ENCODE data around the gene ELAVL3.
"Not testable (repeated sequence)": the region's sequence is repeated elsewhere in the genome, so short reads cannot be mapped to it uniquely, and the experiment has no call there.

Gene ELAVL3

DNA sequence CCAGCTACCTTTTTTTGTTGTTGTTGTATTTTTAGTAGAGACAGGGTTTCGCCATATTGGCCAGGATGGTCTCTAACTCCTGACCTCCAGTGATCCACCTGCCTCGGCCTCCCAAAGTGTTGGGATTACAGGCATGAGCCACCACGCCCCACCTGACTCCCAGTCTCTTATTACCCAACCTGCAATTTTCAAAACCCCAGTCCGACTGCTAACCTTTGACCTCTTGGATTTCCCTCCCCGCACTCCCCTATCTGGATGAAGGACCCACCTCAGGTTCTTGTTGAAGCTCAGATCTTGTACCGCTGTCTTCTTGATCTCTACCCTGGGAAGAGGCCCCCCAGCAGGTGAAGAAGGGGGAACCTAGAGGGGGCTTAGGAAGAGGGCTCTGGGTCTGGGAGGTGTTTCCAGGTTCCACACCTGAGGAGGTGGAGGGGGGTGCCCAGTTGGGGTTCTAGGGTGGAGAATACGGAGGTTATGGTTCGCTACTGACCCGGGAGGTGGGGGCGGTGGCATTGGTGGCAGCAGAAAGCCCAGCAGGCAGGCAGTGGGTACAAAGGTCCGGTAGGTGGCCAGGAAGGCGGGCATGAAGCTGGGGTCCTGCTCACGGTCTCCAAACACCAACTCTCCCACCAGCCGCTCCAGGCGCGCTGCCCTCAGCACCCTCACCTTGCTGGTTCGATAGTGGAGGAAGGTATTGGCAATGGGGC is 64.3 kb downstream of the ELAVL3 start:
- DNase-seq (ENCODE audit: low read depth, low spot score) = no peak
- TF ChIP-seq, protein P1, sequence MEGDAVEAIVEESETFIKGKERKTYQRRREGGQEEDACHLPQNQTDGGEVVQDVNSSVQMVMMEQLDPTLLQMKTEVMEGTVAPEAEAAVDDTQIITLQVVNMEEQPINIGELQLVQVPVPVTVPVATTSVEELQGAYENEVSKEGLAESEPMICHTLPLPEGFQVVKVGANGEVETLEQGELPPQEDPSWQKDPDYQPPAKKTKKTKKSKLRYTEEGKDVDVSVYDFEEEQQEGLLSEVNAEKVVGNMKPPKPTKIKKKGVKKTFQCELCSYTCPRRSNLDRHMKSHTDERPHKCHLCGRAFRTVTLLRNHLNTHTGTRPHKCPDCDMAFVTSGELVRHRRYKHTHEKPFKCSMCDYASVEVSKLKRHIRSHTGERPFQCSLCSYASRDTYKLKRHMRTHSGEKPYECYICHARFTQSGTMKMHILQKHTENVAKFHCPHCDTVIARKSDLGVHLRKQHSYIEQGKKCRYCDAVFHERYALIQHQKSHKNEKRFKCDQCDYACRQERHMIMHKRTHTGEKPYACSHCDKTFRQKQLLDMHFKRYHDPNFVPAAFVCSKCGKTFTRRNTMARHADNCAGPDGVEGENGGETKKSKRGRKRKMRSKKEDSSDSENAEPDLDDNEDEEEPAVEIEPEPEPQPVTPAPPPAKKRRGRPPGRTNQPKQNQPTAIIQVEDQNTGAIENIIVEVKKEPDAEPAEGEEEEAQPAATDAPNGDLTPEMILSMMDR (IDR thresholded peaks at IDR 0.05; ENCODE audit: insufficient read depth, low read length, missing control alignments) = no peak
- POLR2A ChIA-PET = no interaction called here
- no peak overlapping the region for H3K4me3 ChIP-seq (ENCODE audit: low read depth, low read length)
- CTCF ChIA-PET = interaction anchor here (0.8 to 1.6 kb wide), 4 partner anchors 9 to 33 kb away, joined by 3 to 6 read pairs (median 5); partner anchors contain the start of genes EPOR and PRKCSH

GRCh38 chr19:11414544-11414943 is 66.3 kb downstream of the ELAVL3 start:
- ChIA-PET POLR2A (no interaction called here), CTCF (interaction anchor here (1.4 to 4.5 kb wide), 2 partner anchors 28 to 34 kb away, joined by 4 to 13 read pairs; no protein-coding TSS in a partner anchor)
- TF ChIP-seq, protein P1 (IDR thresholded peaks at IDR 0.05; ENCODE audit: insufficient read depth, low read length, missing control alignments) = no peak
- no peak overlapping the region for H3K4me3 ChIP-seq (ENCODE audit: low read depth, low read length)
- DNase-seq (ENCODE audit: low read depth, low spot score) = no peak

DNA sequence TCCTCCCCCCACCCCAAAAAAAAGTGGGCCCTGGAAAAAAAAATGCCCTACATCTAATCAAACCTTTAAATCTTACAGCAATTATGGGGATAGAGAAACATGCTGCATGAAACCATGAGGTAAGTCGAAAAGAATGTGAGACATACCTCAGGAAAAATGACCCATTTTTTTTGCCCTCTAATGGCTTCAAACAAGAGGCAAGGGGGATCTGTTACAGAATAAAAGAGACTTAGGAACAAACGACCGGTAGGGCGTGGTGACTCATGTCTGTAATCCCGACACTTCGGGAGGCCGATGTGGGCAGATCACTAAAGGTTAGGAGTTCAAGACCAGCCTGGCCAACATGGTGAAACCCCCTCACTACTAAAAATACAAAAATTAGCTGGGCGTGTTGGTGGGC is 70.2 kb downstream of the ELAVL3 start:
- POLR2A ChIA-PET = no interaction called here
- no peak for DNase-seq (ENCODE audit: low read depth, low spot score)
- no peak overlapping the region for H3K4me3 ChIP-seq (ENCODE audit: low read depth, low read length)
- CTCF ChIA-PET = interaction anchor here (0.6 to 4.5 kb wide), 3 partner anchors 23 to 120 kb away, joined by 3 to 13 read pairs (median 3); no protein-coding TSS in a partner anchor
- TF ChIP-seq, protein P1 (IDR thresholded peaks at IDR 0.05; ENCODE audit: insufficient read depth, low read length, missing control alignments) = no peak

GRCh38 chr19:11408591-11408990 is 72.3 kb downstream of the ELAVL3 start:
- ChIA-PET POLR2A (no interaction called here), CTCF (interaction anchor here (1.3 kb wide), 1 partner anchor 26 kb away, joined by 3 read pairs; the partner anchor contains the start of gene ODAD3)
- no peak for DNase-seq (ENCODE audit: low read depth, low spot score)
- TF ChIP-seq, protein P1 (IDR thresholded peaks at IDR 0.05; ENCODE audit: insufficient read depth, low read length, missing control alignments) = no peak
- H3K4me3 ChIP-seq (ENCODE audit: low read depth, low read length) = no peak overlapping the region

DNA sequence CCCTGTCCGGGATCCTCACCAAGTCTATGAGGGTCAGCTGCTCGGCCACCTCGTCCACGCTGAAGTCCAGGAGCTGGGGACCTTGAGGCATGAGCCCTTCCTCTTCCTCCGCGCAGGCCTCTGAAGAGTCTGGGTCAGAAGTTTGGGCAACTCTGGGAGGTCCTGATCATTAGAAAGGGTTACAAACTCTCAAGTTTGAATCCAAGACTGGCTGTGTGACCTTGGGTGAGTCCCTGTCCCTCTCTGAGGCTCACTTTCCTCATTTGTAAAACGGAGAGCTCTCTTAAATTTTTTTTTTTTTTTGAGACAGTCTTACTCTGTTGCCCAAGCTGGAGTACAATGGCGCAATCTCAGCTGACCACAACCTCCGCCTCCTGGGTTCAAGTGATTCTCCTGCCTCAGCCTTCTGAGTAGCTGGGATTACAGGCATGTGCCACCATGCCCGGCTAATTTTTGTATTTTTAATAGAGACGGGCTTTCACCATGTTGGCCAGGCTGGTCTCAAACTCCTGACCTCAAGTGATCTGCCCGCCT is 74.1 kb downstream of the ELAVL3 start:
- not testable (repeated sequence) for DNase-seq (ENCODE audit: low read depth, low spot score); H3K4me3 ChIP-seq (ENCODE audit: low read depth, low read length)
- CTCF ChIA-PET = interaction anchor here (0.9 to 5.3 kb wide), 10 partner anchors 9 to 132 kb away, joined by 3 to 42 read pairs (median 4); partner anchors contain the start of gene TSPAN16
- POLR2A ChIA-PET = interaction anchor here (0.8 kb wide), 1 partner anchor 32 kb away, joined by 3 read pairs; the partner anchor contains the start of gene SWSAP1

- TF ChIP-seq, protein P1 (IDR thresholded peaks at IDR 0.05; ENCODE audit: insufficient read depth, low read length, missing control alignments) = peak; percentile 58
- DNase-seq (ENCODE audit: low read depth, low spot score) = no peak
- POLR2A ChIA-PET = no interaction called here
- CTCF ChIA-PET = interaction anchor here (0.7 to 5.3 kb wide), 11 partner anchors 14 to 131 kb away, joined by 3 to 42 read pairs (median 3); partner anchors contain the start of genes SWSAP1 and TSPAN16
- H3K4me3 ChIP-seq (ENCODE audit: low read depth, low read length) = no peak overlapping the region
These were observed 74.8 kb downstream of the ELAVL3 start for GRCh38 chr19:11405846-11406643.
